ENCODE measurements around the gene SH3BGRL2.

GRCh38 chr6:79612457-79612856 is 18.7 kb upstream of the SH3BGRL2 start:
- TF ChIP-seq CTCF (IDR thresholded peaks at IDR 0.05) (no peak), EZH2 (IDR thresholded peaks at IDR 0.05) (no peak)
